Stimulated activated CD8-positive, alpha-beta memory T cell treated with anti-CD3 and anti-CD28 coated beads, Interleukin-7, amount 100 ng/mL, for 48 hours (primary cell): ENCODE results near the gene TNFRSF21.
"Not testable (repeated sequence)": the region's sequence is repeated elsewhere in the genome, so short reads cannot be mapped to it uniquely, and the experiment has no call there.

Source experiments
- DNase-seq, 2 donors: peaks; one replicate each; pipeline ENCODE4 v3.0.0-alpha.2; 2020; ENCODE audit warnings: low read depth in 1 of 2; ENCODE audit errors: extremely low read depth in 1 of 2

Gene TNFRSF21

DNA sequence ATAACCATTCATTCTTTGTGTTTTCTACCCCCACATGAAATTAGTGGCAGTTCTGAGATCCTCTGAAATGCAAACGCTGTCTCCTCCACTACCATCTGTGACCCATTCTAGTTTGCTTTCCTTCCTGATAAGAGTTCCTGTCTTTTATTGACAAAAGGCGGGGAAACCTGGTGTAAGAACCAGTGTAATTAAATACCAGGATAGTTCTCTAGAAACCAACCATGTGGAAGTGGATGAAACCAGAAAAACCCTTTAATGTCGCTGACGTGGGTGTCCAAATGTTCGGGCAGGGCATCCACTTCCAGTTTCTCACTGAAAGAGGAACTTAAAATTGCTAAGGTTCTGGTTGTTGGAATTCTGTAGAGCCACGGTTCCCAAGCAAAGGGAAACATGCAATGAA, 79.1 kb downstream of the TNFRSF21 start:
- no peak for DNase-seq

DNA sequence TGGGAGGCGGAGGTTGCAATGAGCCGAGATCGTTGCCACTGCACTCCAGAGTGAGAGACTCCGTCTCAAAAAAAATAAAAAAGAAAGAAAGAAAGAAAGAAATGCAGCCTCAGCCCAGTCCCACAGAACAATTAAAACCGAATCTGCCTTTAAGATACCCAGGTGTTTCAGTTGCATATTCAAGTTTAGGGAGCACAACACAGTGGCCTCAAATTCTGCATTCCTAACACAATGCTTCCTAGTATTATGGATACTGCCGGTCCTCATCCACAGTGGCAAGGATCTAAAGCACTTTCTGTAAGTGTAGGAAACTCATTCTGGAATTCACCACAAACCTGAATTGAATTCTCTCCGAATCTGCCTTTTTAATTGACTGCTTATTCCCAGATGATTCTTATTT, 80.5 kb downstream of the TNFRSF21 start:
- no peak for DNase-seq

DNA sequence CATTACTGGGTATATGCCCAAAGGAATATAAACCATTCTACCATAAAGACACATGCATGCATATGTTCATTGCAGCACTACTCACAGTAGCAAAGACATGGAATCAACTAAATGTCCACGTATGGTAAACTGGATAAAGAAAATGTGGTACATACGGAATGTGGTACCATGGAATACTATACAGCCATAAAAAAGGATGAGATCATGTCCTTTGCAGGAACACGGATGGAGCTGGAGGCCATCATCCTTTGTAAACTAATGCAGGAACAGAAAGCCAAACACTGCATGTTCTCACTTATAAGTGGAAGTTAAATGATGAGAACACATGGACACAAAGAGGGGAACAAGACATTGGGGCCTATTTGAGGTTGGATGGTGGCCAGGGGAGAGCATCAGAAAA, 81.6 kb downstream of the TNFRSF21 start:
- DNase-seq, result not testable (repeated sequence)

DNA sequence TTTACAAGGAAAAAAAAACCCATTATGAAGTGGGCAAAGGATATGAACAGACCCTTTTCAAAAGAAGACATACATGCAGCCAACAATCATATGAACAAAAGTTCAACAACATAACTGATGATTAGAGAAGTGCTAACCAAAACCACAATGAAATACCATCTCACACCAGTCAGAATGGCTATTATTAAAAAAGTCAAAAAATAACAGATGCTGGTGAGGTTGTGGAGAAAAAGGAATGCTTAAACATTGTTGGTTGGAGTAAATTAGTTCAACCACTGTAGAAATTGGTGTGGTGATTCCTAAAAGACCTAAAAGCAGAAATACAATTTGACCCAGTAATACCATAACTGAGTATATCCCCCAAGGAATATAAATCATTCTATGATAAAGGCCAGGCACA, 86.5 kb downstream of the TNFRSF21 start:
- not testable (repeated sequence) for DNase-seq

DNA sequence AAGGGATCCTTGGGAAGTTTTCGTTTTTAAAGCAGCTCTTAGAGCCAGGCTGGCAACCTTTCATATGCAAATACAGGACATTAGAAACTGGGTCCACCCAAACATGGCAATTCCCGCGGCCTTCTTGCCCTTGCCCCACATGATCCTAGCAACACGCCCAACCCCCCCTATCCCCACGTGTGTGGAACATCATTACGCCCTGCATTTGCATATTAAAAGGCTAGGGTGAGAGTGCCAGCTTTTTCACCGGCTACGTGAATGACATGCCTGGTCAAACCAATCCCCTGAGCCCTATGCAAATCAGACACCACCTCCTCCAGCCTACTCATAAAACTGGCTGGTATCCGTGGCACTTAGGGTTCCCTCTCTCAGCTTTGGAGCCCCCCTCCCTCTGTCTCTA, 88.1 kb downstream of the TNFRSF21 start:
- no peak for DNase-seq

DNA sequence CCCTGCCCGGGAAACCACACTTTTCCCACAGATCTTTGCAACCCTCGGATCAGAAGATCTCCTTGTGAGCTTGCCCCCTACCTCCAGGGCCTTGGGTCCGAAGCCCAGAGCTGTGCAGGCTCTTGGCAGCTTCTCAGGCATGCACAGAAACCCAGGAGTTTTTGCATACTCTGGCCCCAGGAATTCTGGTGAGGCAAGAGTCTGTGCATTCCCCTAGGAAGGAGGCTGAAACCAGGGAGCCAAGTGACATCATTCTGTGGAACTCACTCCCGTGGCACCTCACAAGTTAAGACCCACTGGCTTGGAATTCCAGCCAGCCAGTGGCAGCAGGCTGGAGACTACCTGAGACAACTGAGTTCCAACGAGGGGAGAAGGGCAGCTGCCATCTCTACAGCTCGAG, 100.1 kb downstream of the TNFRSF21 start:
- no peak for DNase-seq

DNA sequence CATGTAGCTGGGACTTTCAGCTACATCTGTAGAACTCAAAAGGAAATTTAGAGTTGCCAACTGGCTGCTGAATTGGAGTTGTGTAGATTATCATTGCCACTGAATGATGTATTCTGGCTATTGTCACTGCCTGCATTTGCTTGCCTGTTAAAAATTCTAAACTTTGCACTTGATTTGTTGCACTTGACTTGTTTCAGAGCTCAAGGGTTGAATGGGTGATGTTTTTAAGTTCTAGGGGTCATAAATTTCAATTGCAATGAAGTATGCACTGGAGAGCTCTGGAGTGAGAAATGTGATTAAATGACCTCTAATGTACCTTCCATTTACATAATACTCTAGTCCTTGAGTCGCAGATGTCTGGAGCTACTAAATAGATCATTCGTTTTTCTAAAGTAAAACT, 102.4 kb downstream of the TNFRSF21 start:
- DNase-seq, result no peak

DNA sequence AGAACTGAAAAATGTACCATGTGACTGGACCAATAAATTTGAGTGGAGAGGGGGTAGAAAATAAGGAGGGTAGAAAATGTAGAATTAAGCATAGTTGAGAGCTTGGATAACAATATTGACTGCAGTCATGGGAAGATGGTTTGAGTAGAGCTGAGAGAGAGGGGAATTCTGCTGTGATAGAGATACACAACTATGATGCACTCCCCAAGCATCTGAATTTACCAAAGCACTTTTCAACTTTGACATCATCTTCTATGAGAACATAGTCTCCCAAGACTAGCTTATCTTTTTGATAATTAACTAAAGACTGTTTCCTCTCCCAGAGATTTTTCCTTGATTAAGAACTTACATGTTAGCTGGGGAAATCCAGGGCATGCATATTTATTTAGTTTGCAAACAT, 103.1 kb downstream of the TNFRSF21 start:
- DNase-seq, result no peak

DNA sequence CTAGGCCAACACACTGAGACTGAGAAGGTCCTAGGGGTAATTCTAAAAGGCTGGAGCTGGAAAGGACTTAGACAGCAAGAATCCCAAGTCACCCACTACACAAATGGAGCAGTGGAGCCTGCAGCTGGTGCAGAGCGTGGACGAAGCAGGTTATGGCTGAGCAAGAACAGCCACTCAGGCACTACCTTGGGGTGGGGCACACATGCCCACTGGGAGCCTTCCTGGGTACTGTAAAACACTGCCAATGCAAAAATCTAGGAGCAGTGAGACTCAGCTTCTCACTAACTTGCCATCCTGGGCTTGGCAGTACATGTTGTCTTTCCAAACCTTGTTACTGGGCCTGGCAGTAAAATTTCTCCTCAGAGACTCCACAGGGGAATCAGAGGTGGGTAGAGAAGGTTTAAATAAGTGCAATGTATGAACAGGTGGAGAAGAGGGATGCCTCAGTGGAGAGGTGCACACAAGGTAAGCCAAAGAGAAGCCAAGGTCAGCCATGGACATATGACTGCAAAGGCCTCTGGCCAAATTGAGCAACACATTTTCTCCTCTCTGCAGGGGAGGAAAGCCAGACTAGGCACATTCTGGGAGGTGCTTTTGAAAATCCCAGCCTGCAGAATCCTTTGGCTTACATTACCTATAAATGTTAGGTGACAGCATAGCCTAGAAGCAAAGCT, 105.6 kb downstream of the TNFRSF21 start:
- DNase-seq, result no peak

DNA sequence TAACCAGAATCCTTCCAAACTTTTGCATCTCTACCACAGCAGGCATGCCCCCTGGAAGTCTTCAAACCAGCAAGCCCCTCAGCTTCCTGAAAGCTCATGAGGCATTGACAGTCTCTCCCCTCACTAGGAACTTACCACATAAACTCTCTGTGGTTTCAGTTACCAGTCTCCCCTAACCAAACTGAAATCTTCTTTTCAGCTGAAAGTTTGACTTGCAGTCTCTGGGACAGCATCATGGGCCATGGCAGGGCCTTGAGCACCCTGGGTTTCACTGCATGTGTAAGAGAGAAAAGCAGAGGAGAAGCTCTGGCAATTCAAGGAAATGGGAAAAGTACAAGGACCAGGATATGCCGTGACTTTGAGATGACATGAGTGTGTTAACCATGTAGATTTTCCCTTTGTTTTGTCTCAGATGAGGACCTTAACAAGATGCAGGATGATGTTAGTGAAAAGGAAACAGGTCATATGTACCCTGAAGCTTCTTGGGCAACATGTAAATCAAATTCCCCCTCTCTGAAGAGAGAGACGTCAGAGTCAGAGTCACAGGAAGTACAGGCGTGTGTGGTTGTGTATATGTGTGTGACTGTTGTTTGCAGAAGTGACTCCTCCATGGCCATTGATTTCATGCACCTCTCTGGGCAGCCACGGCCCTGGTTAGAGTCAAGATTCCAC, 106.3 kb downstream of the TNFRSF21 start:
- DNase-seq, result no peak

DNA sequence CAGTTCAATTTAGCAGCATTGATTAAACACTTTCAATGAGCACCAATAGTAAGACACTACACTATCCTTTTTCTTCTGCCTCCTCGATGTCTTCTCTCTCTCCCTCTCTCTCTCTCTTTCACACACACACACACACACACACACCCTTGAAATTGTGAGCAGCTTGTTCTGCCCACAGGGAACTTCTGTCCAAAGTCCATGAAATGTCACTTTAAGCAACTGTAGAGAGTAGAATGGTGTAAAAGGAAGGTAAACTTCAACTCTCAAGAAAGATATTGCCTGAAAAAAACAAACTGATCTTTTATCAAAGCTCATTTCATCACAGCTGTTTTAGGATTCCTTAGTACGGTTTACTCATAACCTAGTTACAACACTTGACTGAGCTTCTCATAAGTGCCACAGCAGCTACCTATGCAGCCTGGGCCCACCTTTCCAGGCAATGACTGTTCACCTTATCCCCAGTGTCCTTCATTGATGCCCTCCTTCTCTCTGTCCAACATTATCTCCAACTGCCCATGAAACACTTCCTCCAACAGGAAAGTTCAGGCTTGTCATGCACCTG, 107.0 kb downstream of the TNFRSF21 start:
- DNase-seq, result no peak

DNA sequence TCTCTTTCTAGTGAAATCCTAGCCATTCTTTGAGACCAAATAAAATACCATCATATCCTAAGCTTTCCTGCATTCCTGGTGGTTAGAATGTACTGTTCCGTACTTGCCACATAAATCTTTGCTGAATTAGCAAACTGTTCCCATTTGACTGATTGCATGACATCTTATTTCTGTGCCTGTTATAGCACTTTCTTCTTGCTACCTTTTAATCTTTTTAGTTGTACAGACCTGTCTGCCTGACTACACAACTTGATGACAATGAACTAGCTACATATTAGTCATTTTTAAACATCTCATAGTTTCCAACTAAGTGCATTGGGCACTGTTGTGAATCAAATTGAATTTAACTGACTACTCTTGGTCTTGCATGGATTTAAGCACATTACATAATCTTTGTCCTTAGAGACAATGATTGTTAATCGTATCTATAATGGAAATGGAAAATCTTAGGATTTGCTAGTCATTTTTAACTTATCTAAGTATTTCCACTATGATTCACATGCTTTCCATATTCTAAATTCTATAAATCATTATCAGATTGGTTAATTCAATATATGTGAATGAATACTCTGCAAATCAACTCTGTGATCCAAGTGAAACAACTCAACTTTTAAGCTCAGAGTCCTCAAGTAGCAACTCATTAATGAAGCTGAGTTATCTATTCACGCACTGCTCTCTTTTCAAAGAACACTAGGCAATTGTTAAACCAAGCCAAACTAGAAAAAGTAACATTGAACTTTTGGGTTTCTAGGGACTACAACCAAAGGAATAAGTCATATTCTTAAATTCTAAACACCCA, 109.0 kb downstream of the TNFRSF21 start:
- no peak for DNase-seq

DNA sequence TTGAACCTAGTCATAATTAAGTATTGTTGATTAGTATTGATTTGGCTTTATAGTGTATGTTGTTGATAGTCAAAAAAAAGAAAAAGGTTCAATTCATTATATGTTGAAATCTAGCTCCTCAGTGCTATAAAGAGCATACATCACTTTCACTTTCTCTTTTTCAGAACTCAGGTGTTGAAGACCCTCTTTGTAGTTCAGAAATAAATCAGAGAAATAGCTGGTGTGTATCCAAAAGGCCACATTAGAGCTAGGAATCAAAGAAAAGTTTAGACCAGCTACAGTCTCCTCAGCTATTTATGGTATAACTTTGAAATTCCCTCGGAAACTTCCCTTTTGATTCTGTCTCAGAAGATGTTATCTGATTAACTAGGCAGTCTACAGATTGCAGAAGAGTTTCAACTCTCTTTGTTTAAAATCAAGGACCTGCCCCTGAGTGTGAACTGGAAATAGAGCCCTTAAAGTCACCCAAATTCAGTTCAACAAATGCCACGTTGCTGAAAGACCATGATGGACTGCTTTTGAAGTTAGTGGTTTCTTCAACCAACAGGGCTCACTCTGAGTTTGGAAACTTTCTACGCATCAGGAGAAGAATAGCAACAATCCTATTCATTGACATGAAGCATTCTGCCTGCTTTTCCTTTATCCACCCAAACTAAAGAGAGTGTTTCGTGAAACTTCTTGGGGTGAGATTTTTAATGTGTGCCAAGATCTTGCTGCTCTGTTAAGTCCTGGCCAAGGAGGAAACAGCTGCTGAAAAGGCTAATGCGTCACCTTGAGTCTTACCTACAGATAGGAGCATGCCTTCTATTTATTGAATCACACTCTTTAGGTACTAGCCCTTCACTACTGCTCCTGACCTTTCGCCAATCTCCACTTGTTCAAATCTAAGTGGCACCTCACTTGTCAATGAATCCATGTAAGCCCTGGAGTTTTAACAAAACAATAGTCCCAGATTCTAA, 111.7 kb downstream of the TNFRSF21 start:
- no peak for DNase-seq

DNA sequence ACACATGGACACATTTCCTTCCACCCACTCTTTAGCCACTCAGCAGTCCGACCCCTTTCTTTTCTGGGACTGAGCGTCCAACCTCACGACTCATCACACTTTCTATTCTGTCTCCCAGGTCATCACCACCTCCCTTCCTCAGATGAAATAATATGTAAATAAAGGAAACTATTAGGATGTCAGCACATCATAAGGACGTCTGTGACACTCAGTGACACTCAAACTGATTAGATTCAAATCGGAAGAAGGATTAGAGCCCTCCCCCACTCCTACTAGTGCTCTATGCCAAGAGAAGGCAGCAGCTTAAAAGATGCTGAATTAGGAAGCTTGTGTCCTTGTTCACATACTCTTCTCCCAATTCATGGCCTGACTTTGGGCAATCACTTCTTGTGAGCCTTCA, 113.6 kb downstream of the TNFRSF21 start:
- DNase-seq, result no peak

DNA sequence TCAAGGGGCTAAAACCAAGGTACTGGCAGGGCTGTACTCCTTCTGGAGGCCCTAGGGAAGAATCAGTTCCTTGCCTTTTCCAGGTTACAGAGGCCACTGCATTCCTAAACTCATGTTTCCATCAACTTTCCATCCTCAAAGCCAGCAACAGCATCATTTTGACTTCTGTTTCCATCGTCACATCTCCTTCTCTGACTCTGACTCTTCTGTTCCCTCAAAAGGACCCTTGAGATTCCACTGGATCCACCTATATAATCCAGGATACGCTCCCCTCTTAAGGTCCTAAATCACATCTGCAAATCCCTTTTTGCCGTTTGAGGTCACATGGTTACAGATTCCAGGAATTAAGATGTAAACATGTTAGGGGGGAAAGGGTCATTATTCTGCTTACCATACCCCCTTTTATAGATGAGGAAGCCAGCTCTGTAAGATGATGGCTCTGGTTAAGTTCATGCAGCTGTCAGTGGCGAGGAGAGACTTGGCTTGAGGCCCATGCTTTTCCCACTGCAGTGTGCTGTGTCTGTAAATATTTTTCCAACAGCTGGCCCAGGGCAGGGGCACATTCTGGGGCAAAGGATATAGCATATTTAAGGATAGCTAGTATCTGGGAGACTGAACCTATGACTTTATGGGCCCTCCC, 114.6 kb downstream of the TNFRSF21 start:
- DNase-seq, result no peak

DNA sequence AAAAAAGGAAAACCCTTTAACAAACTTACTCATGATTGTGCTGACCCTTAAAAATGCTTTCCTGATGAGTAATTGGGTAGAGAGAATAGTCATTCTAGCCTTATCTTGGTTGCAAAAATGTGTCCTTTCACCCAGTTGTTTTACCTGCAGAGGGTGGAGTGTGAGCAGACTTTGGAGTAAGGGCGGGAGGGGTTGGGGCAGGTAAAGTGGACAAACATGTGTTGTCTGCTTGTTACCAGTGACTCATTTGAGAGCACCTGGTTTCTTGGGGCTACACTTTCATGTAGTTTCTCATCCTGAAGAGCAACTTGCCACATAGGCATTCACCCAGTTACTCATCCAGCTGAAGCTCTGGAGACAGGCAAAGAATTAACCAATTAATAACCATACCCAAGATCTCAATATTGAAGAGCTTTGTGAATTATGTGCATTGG, 121.1 kb downstream of the TNFRSF21 start:
- no peak for DNase-seq

DNA sequence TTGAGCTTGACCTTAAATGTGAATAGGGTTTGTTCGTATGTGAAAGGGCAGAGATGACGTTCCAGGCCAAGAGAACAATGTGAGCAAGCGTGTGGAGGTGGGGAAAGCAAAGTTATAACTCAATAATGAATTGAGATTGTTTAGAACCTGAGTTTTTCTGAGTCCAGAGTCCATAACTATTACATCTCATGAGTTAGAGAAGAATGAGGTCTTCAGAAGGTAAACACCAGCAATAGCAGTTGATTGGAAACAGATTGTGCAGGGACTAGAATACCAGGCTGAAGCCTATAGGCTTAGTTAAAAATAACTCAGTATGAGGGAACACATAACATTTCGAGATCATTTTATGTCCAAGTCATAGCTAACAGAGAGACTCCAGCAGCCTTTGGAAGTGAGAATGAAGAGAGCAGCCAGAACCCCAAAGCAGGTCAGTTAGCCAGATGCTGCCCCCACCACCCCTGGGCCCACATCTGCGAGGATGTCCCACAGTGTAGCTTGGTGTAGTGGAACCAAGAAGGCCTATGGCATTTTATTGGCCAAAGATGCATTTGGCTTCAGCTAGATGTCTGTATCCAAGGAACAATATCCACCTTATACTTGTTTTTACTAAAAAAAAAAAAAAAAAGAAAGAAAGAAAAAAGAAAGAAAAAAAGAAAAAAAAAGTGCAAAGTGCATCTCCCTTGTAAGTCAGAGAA, 121.7 kb downstream of the TNFRSF21 start:
- DNase-seq, result no peak

DNA sequence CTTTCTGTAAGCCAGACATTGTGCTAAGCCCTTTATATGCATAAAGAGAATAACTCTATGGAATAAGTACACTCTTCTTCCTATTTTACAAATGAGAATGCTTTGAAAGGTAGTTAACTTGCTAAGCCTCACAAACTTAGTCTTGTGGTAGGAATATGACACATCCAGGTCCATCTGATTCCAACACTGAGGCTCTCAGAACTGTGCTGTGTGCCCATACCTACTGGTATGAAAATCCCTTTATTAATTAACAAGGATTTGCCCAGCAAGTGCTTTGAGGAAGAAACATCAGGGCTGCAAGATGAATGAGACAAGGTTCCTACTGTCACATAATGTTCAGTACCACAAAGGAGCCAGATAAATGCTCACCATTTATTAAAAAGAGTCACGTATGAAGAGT, 122.6 kb downstream of the TNFRSF21 start:
- DNase-seq, result no peak

DNA sequence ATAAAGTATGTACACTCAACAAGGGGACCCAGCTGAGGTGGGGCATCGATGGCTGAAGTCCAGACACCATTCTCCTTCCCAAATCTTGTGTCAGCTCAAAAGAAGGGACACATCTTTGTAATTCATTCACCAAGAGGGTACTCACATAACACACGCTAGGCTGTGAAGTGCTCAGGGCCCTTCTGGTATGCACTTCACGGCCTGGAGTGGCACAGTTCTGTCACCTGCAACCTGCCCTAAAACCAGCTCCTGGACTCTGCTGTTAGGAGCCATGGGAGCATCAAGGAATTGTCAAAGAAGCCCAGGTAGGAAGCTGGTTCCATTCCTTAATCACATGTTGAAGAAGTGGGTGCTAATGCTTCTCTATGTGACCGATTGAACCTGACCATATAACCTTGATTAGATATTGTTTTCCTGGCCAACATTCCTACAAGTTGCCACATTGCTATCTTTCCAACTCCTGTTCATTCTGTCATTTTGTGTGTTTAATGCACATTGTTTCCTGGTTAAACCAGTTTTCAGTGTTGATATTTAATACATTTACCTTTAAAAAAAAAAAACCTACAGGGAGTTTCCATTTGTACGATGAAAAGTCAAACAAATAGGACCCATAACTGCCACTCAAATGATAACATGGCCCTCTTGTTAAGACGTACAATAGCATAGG, 127.3 kb downstream of the TNFRSF21 start:
- DNase-seq, result no peak
